Parathyroid adenoma (tissue), 2 donors: ENCODE data around the gene UBE2L5.

ENCODE experiments used
- H2AFZ ChIP-seq: fragments of 300-600 bp; sonication (generic); one replicate; pipeline ENCODE4 v1.7.0; 2017; ENCODE audit warnings: antibody characterized with exemption, mild to moderate bottlenecking
- H3K27ac ChIP-seq: fragments of 300-600 bp; sonication (generic); one replicate; pipeline ENCODE4 v1.7.0; 2017
- H3K27me3 ChIP-seq: fragments of 300-600 bp; sonication (generic); one replicate; pipeline ENCODE4 v1.7.0; 2017; ENCODE audit warnings: low read length; ENCODE audit not compliant: control insufficient read depth, insufficient read depth
- H3K36me3 ChIP-seq: fragments of 300-600 bp; sonication (generic); one replicate; pipeline ENCODE4 v1.7.0; 2017; ENCODE audit warnings: low read length; ENCODE audit not compliant: control insufficient read depth, insufficient read depth
- H3K4me1 ChIP-seq: fragments of 300-600 bp; sonication (generic); one replicate; pipeline ENCODE4 v1.7.0; 2017; ENCODE audit warnings: control low read depth
- H3K4me2 ChIP-seq: fragments of 300-600 bp; sonication (generic); one replicate; pipeline ENCODE4 v1.7.0; 2017; ENCODE audit warnings: low read length
- H3K4me3 ChIP-seq: fragments of 300-600 bp; sonication (generic); one replicate; pipeline ENCODE4 v1.7.0; 2017; ENCODE audit warnings: low read depth, low read length
- H3K79me2 ChIP-seq: fragments of 300-600 bp; sonication (generic); one replicate; pipeline ENCODE4 v1.7.0; 2017; ENCODE audit warnings: control low read depth
- H3K9ac ChIP-seq: fragments of 300-600 bp; sonication (generic); one replicate; pipeline ENCODE4 v1.7.0; 2017; ENCODE audit warnings: mild to moderate bottlenecking
- H3K9me3 ChIP-seq: fragments of 300-600 bp; sonication (generic); one replicate; pipeline ENCODE4 v1.7.0; 2017; ENCODE audit warnings: low read length; ENCODE audit not compliant: control insufficient read depth
- CTCF ChIP-seq: fragments of 300-600 bp; sonication (generic); IDR thresholded peaks from one replicate; pipeline ENCODE4 v1.7.0; 2017; ENCODE audit warnings: antibody characterized with exemption, mild to moderate bottlenecking
- donor health status: primary hyperparathyroidism.

The UBE2L5 gene

GRCh38 chr13:30413842-30414241 lies 8.5 kb upstream of the UBE2L5 start:
- Histone ChIP-seq H3K4me2 (no peak overlapping the region), H3K79me2 (no peaks in the 10 kb centered on the region), H3K27ac (no peak overlapping the region), H3K4me3 (no peak overlapping the region), H3K27me3 (no peaks in the 10 kb centered on the region), H2AFZ (no peak overlapping the region), H3K36me3 (no peaks in the 10 kb centered on the region), H3K9ac (no peak overlapping the region), H3K9me3 (peaks cover under 1% of the 10 kb centered on the region), H3K4me1 (no peaks in the 10 kb centered on the region)
- TF ChIP-seq CTCF, result no peak

GRCh38 chr13:30415430-30416030 lies 6.8 kb upstream of the UBE2L5 start:
- Histone ChIP-seq H3K4me2 (no peak overlapping the region), H3K9me3 (no peaks in the 10 kb centered on the region), H3K4me1 (no peaks in the 10 kb centered on the region), H3K4me3 (no peak overlapping the region), H3K9ac (no peak overlapping the region), H3K27ac (no peak overlapping the region), H3K36me3 (no peaks in the 10 kb centered on the region), H2AFZ (no peak overlapping the region), H3K27me3 (no peaks in the 10 kb centered on the region), H3K79me2 (no peaks in the 10 kb centered on the region)
- TF ChIP-seq CTCF, result no peak

GRCh38 chr13:30416471-30416870 lies 5.8 kb upstream of the UBE2L5 start:
- Histone ChIP-seq H3K27ac (no peak overlapping the region), H3K4me1 (no peaks in the 10 kb centered on the region), H2AFZ (no peak overlapping the region), H3K79me2 (no peaks in the 10 kb centered on the region), H3K36me3 (no peaks in the 10 kb centered on the region), H3K4me3 (no peak overlapping the region), H3K9me3 (no peaks in the 10 kb centered on the region), H3K27me3 (no peaks in the 10 kb centered on the region), H3K9ac (no peak overlapping the region), H3K4me2 (no peak overlapping the region)
- TF ChIP-seq CTCF, result no peak

- H3K36me3 ChIP-seq, result no peaks in the 10 kb centered on the region
Observed at GRCh38 chr13:30418075-30418716, 4.1 kb upstream of the UBE2L5 start.

More at GRCh38 chr13:30418075-30418716, 4.1 kb upstream of the UBE2L5 start:
- H3K27ac ChIP-seq, result no peak overlapping the region
- H3K4me1 ChIP-seq, result no peaks in the 10 kb centered on the region
- H3K4me2 ChIP-seq, result no peak overlapping the region
- no peaks in the 10 kb centered on the region for H3K79me2 ChIP-seq
- no peaks in the 10 kb centered on the region for H3K9me3 ChIP-seq
- no peak overlapping the region for H2AFZ ChIP-seq
- no peaks in the 10 kb centered on the region for H3K27me3 ChIP-seq
- no peak overlapping the region for H3K9ac ChIP-seq
- no peak overlapping the region for H3K4me3 ChIP-seq
- no peak for TF ChIP-seq CTCF
